ENCODE data around the gene NUDT22. TPM values are rescaled to one million over a fixed set of nuclear protein-coding genes. Genes with fewer than 3 reads are reported as not detected.
A peak's percentile ranks its signal among the peaks of the same experiment; 100 is the strongest.

The NUDT22 gene
- total RNA-seq, 2 experiments from 2014 or later: 58.4 to 69.6 TPM

DNA sequence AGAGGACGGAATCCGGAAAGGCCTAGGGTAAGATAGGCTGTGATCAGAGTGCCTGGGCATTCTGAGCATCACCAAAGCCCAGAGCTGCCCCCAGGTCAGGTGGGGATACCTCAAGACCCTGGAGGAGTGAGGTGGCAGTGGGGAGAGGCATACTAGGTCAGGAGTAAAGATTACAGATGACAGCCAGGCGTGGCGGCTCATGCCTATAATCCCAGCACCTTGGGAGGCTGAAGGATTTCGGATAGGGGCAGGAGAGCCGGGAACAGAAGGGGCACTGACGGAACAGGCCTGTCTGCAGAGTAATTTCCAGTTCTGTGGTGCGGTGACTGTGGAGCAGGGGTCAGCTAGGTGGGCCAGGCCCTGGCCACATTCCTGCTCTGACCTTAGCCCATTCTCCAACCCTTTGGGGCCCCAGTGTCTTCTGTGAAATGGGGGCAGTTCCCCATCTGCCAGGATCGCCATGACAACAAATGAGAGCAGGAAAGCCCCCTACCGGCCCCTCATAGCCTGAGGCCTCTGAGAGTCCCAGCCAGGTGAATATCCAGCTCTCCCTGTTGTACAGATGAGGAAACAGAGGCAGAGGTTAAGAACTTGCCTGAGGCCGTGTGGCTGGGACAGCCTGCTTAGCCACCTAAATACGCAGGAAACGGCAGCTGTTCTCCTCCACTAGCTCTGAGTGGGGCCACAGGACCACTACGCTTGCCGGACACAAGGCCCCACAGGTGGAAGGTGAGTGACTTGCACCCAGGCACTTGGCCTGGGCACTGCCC is 49.1 kb downstream of the NUDT22 start:
- Mint-ChIP-seq H3K27ac (peak overlapping the region; percentile 62), H3K9me3 (no peaks in the 10 kb centered on the region), H3K27me3 (no peaks in the 10 kb centered on the region), H3K4me1 (peaks cover 6% of the 10 kb centered on the region), H3K4me3 (no peak overlapping the region), H3K36me3 (peaks cover 7% of the 10 kb centered on the region)
- DNase-seq: no peak

DNA sequence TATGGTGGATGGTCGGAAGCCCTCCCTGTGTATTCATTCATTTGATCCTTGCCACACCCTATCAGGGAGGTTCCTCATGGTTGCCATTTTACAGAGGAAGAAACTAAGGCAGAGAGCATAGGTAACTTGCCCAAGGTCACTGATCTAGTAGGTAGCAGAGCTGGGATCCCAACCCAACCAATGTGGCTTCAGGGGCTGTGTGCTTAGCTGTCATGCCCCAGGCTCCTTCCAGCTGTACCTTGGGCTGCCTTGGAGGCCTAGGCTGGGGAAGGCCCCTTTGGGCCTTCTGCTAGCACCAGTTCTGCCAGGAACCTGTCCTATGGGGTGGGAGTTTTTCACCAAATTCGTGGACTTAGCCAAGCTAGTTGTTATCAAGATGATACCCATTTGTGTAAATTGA is 49.8 kb downstream of the NUDT22 start:
- Mint-ChIP-seq H3K27me3 (no peaks in the 10 kb centered on the region), H3K4me3 (no peak overlapping the region), H3K27ac (no peak overlapping the region), H3K9me3 (no peaks in the 10 kb centered on the region), H3K4me1 (peaks cover 6% of the 10 kb centered on the region), H3K36me3 (peaks cover 5% of the 10 kb centered on the region)
- DNase-seq: no peak

DNA sequence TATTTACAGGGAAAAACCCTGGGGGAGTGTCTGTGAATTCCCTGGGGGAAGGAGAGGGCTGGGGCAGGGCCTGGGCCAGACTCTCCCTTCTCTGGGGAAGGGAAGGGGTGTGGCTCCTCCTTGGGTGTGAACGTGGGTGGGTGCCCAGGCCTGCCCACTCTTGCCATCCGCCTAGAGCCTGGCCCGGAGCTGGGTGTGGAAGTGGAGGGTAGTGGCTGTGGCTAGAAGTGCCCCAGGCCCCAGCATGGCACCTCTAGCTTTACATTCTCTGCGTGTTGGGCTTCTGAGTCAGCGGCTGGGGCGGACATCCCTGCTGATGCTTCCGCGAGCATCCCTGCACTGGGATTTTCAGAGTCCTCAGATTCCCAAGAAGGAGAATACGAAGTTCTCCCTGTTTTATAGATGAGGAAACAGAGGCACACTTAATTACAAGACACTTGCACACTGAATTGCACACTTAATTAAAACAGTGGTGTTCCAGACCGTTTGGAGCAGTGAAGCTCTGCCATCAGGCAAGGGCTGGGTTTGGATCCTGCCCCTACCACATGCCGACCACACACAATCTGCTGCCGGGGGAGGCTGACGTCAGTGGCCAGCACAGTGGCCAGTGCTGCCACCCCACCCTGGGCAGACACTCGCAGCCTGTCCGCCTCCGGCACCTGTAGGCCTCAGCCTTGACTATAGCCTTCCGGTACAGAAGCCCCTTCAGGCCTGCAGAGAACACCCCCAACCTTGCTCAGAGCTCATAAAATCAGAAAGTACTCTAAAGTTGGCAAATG is 50.8 kb downstream of the NUDT22 start:
- H3K4me3 Mint-ChIP-seq: no peak overlapping the region
- H3K4me1 Mint-ChIP-seq: peaks cover 8% of the 10 kb centered on the region
- no peak for DNase-seq
- H3K9me3 Mint-ChIP-seq: no peaks in the 10 kb centered on the region
- no peaks in the 10 kb centered on the region for H3K27me3 Mint-ChIP-seq
- no peak overlapping the region for H3K27ac Mint-ChIP-seq
- peaks cover 5% of the 10 kb centered on the region for H3K36me3 Mint-ChIP-seq

DNA sequence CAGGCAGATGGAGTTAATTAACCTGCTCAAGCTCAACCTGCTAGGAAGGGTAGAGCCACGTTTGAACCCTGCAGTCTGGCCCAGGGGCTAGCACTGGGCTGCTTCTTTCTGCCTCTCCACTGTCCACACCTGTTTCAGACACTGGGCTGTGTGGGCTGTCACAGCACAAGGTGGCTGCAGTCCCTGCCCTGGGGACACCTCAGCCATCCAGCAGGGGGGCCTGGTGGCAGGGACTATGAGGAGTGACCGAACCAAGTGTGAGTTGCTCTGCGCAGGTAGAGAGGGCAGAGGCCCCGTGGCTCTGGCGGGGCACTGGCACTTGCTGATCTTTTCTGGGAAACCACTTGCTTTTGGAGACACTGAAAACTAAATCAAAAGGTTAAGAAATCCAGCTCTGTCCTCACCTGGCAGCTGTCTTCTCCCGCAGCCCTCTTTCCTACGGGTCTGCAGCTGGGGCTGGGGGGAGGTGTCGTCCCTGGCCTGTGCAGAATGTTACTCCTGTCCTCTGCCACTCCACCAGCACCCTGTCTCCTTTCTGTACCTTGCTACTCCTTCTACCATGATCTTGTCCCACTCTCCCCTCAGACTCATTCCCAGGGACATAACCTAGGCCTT is 52.6 kb downstream of the NUDT22 start:
- Mint-ChIP-seq H3K4me1 (peaks cover 2% of the 10 kb centered on the region), H3K36me3 (peaks cover 3% of the 10 kb centered on the region), H3K27me3 (no peaks in the 10 kb centered on the region), H3K9me3 (no peaks in the 10 kb centered on the region), H3K27ac (no peak overlapping the region), H3K4me3 (no peak overlapping the region)
- DNase-seq: no peak

Other genes with a start within 250 kb of the NUDT22 start
- 10 to 100 TPM; 70.5 to 72.0 TPM for gene OTUB1, start 239.8 kb upstream of the NUDT22 start, total RNA-seq
- gene FLRT1, start 190.3 kb upstream of the NUDT22 start, total RNA-seq: not detected
- gene MACROD1, start 60.2 kb upstream of the NUDT22 start, total RNA-seq: 10 to 100 TPM; 27.6 to 29.6 TPM
- 100 to 1,000 TPM; 373 to 379 TPM for gene STIP1, start 40.1 kb upstream of the NUDT22 start, total RNA-seq
- 100 to 1,000 TPM; 217 to 235 TPM for gene FERMT3, start 19.6 kb upstream of the NUDT22 start, total RNA-seq
- 10 to 100 TPM; 24.1 to 24.4 TPM for gene TRPT1, start 88 bp upstream of the NUDT22 start, total RNA-seq
- gene DNAJC4, start 4.3 kb downstream of the NUDT22 start, total RNA-seq: 10 to 100 TPM; 16.5 to 17.7 TPM
- 10 to 100 TPM; 84.7 to 85.8 TPM for gene VEGFB, start 8.3 kb downstream of the NUDT22 start, total RNA-seq
- gene FKBP2, start 14.8 kb downstream of the NUDT22 start, total RNA-seq: 10 to 100 TPM; 21.9 to 22.8 TPM
- gene PPP1R14B, start 20.7 kb downstream of the NUDT22 start, total RNA-seq: 100 to 1,000 TPM; 332 to 336 TPM
- 1 to 10 TPM; 7.3 to 7.4 TPM for gene PLCB3, start 25.3 kb downstream of the NUDT22 start, total RNA-seq
- gene BAD, start 58.4 kb downstream of the NUDT22 start, total RNA-seq: 10 to 100 TPM; 23.5 to 24.2 TPM
- 10 to 100 TPM; 32.5 to 35.7 TPM for gene GPR137, start 59.6 kb downstream of the NUDT22 start, total RNA-seq
- gene KCNK4, start 65.0 kb downstream of the NUDT22 start, total RNA-seq: not detected
- not detected for gene CATSPERZ, start 74.1 kb downstream of the NUDT22 start, total RNA-seq
- gene ESRRA, start 79.2 kb downstream of the NUDT22 start, total RNA-seq: 10 to 100 TPM; 46.5 to 46.9 TPM
- 100 to 1,000 TPM; 235 to 248 TPM for gene TRMT112, start 91.3 kb downstream of the NUDT22 start, total RNA-seq
- 100 to 1,000 TPM; 111 to 116 TPM for gene PRDX5, start 91.8 kb downstream of the NUDT22 start, total RNA-seq
- gene CCDC88B, start 113.9 kb downstream of the NUDT22 start, total RNA-seq: 10 to 100 TPM; 73.5 to 74.5 TPM
- 10 to 100 TPM; 20.3 to 24.5 TPM for gene RPS6KA4, start 132.9 kb downstream of the NUDT22 start, total RNA-seq

Measured in activated naive CD8-positive, alpha-beta T cell treated with anti-CD3 and anti-CD28 coated beads for 36 hours (primary cell).